ENCODE results near the gene TRAF2.

DNA sequence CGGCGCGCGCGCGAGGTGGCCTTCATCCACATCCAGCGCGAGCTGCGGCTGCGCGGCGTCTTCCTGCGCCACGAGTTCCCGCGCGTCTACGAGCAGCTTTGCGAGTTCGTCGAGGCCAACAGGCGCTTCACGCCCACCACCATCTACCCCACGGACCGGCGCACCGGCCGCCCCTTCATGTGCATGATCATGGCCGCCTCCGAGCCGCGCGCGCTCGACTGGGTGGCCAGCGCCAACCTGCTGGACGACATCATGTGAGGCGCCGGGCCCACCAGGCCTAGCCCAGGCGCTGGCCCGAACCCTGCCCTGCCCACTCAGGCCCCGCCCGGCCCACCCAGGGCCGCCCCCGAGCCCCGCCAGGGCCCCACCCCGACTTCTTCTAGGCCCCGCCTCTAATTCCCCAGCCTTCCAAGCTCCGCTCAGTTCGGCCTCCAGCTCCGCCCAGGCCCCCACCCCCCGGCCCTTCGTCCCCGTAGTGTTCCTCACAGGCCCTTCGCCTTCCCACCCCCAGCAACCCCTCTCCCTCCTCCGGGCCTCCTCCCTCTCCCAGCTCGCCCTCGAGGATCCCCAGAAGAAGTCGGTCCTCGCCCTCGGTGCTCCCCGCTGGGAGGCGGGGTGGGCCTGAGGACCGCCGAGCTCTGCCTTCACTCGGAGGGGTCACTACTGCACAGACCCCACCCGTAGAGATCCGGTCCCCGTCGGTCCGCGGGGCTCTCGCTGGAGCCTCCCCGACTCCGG, 39.1 kb upstream of the TRAF2 start:
- TF ChIP-seq, protein P1, sequence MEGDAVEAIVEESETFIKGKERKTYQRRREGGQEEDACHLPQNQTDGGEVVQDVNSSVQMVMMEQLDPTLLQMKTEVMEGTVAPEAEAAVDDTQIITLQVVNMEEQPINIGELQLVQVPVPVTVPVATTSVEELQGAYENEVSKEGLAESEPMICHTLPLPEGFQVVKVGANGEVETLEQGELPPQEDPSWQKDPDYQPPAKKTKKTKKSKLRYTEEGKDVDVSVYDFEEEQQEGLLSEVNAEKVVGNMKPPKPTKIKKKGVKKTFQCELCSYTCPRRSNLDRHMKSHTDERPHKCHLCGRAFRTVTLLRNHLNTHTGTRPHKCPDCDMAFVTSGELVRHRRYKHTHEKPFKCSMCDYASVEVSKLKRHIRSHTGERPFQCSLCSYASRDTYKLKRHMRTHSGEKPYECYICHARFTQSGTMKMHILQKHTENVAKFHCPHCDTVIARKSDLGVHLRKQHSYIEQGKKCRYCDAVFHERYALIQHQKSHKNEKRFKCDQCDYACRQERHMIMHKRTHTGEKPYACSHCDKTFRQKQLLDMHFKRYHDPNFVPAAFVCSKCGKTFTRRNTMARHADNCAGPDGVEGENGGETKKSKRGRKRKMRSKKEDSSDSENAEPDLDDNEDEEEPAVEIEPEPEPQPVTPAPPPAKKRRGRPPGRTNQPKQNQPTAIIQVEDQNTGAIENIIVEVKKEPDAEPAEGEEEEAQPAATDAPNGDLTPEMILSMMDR (IDR thresholded peaks at IDR 0.05; ENCODE audit: low read length), result no peak
- TF ChIP-seq EZH2 (IDR thresholded peaks at IDR 0.05; ENCODE audit: borderline replicate concordance, low read length), result no peak
